K562 (cell line): ENCODE results near the gene GUK1. TPM values are rescaled to one million over a fixed set of nuclear protein-coding genes. Genes with fewer than 3 reads are reported as not detected.

ENCODE experiments used
- E2F6 ChIP-seq, 2 experiments: IDR thresholded peaks; 2 replicates each; pipeline ENCODE4 v1.6.1; 2011; ENCODE audit warnings: borderline replicate concordance in 1 of 2, control low read depth in 1 of 2, low read depth in 1 of 2, low read length in 1 of 2, mild to moderate bottlenecking in 1 of 2, mixed read lengths in 1 of 2, moderate library complexity in 1 of 2; ENCODE audit not compliant: insufficient read depth in 1 of 2, insufficient read length in 1 of 2, poor library complexity in 1 of 2, severe bottlenecking in 1 of 2; ENCODE audit errors: extremely low read depth in 1 of 2
- EP300 ChIP-seq: IDR thresholded peaks from 2 replicates; pipeline ENCODE4 v1.6.1; 2012; ENCODE audit warnings: low read length, improper control_type of control experiment
- GABPA ChIP-seq: fragments of 200-800 bp; sonication (Bioruptor generic); conservative IDR thresholded peaks from 2 replicates; pipeline ENCODE4 v1.6.1; 2016; ENCODE audit warnings: low read depth, missing genetic modification characterization, missing compliant biosample characterization
- KAT8 ChIP-seq: fragments of 450-650 bp; IDR thresholded peaks from 2 replicates; pipeline ENCODE4 v1.6.1; 2016; ENCODE audit warnings: low read depth, mild to moderate bottlenecking
- NR2F6 ChIP-seq: fragments of 450-650 bp; formaldehyde crosslinking; IDR thresholded peaks from 2 replicates; pipeline ENCODE4 v1.4.0; 2020; ENCODE audit warnings: mild to moderate bottlenecking
- PRMT5 ChIP-seq: sonication (generic); formaldehyde crosslinking; IDR thresholded peaks from 2 replicates; pipeline ENCODE4 v1.5.0; 2020; ENCODE audit warnings: missing genetic modification reagents
- SMAD1 ChIP-seq: fragments of 150-350 bp; IDR thresholded peaks from 2 replicates; pipeline ENCODE4 v1.6.1; 2014; ENCODE audit warnings: low read length, low read depth; ENCODE audit not compliant: partially characterized antibody
- SMAD3 ChIP-seq: fragments of 450-650 bp; formaldehyde crosslinking; conservative IDR thresholded peaks from 2 replicates; pipeline ENCODE4 v1.4.0; 2020; ENCODE audit warnings: mild to moderate bottlenecking
- XRCC4 ChIP-seq: IDR thresholded peaks from one replicate; pipeline ENCODE4 v1.6.1; 2011; ENCODE audit not compliant: insufficient read depth, insufficient read length; ENCODE audit errors: extremely low read depth
- ZBTB1 ChIP-seq: sonication (generic); formaldehyde crosslinking; IDR thresholded peaks from 2 replicates; pipeline ENCODE4 v1.8.1; 2023; ENCODE audit warnings: missing genetic modification reagents, low read depth, mild to moderate bottlenecking, borderline replicate concordance
- ZFP30 ChIP-seq: fragments of 250-450 bp; sonication (Bioruptor Pico); IDR thresholded peaks from 2 replicates; pipeline ENCODE4 v1.8.0; 2022; ENCODE audit warnings: moderate library complexity, mild to moderate bottlenecking, inconsistent platforms, borderline replicate concordance
- ZNF277 ChIP-seq: fragments of 250-450 bp; sonication (Bioruptor Pico); IDR thresholded peaks from 2 replicates; pipeline ENCODE4 v1.8.0; 2022; ENCODE audit warnings: inconsistent platforms, mild to moderate bottlenecking, moderate library complexity, borderline replicate concordance
- ZNF354B ChIP-seq: fragments of 250-450 bp; sonication (Bioruptor Pico); IDR thresholded peaks from 2 replicates; pipeline ENCODE4 v1.4.0; 2020
- ZNF639 ChIP-seq, 2 experiments: fragments of 200-800 bp in 1 of 2; sonication (Bioruptor generic) in 1 of 2; sonication (generic) in 1 of 2; formaldehyde crosslinking in 1 of 2; IDR thresholded peaks in 1 of 2; conservative IDR thresholded peaks in 1 of 2; 2 replicates each; pipeline versions ENCODE4 v1.5.0 to v1.6.1; 2016 to 2020; ENCODE audit warnings: missing compliant biosample characterization in 1 of 2, missing genetic modification characterization in 1 of 2, missing genetic modification reagents in 1 of 2
- ZNF77 ChIP-seq: fragments of 250-450 bp; sonication (Bioruptor Pico); IDR thresholded peaks from 2 replicates; pipeline ENCODE4 v1.5.0; 2020
- ZNF830 ChIP-seq: fragments of 250-450 bp; sonication (Bioruptor Pico); IDR thresholded peaks from 2 replicates; pipeline ENCODE4 v1.5.0; 2021; ENCODE audit warnings: mild to moderate bottlenecking
- polyA plus RNA-seq, 8 experiments: library from polyadenylated mRNA; depleted of rRNA in 4 of 8; stranded (reverse) in 5 of 8; unstranded in 3 of 8; fragments of >200 nt; fragmentation: Nextera tagmentation in 2 of 8; fragmentation: Illumina TruSeq in 1 of 8; extraction: Ambion mirVana in 2 of 8; extraction: Trizol in 1 of 8; gene quantifications; 2 replicates each; pipeline versions ENCODE4 v1.2.1 to v1.2.3, GENCODE V29; 2011 to 2014; ENCODE audit warnings: inconsistent platforms in 1 of 8, missing spikeins in 1 of 8
- total RNA-seq, 7 experiments: library from RNA; depleted of rRNA in 6 of 7; stranded (reverse); fragments of >200 nt in 6 of 7; fragmentation: Illumina TruSeq in 2 of 7; extraction: Trizol in 2 of 7; gene quantifications; 2 replicates each; pipeline versions ENCODE4 v1.2.1 to v1.2.3, GENCODE V29; 2011 to 2021; ENCODE audit warnings: low replicate concordance in 1 of 7
- TF ChIP-seq, protein P1 (sequence below), 2 experiments: IDR thresholded peaks; 2 replicates each; pipeline ENCODE4 v1.6.1; 2012; ENCODE audit warnings: improper control_type of control experiment in 2 of 2, low read depth in 2 of 2, low read length in 2 of 2, borderline replicate concordance in 1 of 2
- TF ChIP-seq, protein P2 (sequence below): sonication (generic); formaldehyde crosslinking; IDR thresholded peaks from 2 replicates; pipeline ENCODE4 v1.8.0; 2022; ENCODE audit warnings: mild to moderate bottlenecking, missing genetic modification reagents
- TF ChIP-seq, protein P3 (sequence below): sonication (generic); formaldehyde crosslinking; IDR thresholded peaks from 2 replicates; pipeline ENCODE4 v1.8.1; 2023; ENCODE audit warnings: mild to moderate bottlenecking, missing genetic modification reagents

GUK1 gene
- total and polyA plus RNA-seq, 9 of the 15 experiments (the other 6 are each of a cell fraction or from before 2014, with no cell fraction given), result 7.0 to 331 (median 132) TPM

DNA sequence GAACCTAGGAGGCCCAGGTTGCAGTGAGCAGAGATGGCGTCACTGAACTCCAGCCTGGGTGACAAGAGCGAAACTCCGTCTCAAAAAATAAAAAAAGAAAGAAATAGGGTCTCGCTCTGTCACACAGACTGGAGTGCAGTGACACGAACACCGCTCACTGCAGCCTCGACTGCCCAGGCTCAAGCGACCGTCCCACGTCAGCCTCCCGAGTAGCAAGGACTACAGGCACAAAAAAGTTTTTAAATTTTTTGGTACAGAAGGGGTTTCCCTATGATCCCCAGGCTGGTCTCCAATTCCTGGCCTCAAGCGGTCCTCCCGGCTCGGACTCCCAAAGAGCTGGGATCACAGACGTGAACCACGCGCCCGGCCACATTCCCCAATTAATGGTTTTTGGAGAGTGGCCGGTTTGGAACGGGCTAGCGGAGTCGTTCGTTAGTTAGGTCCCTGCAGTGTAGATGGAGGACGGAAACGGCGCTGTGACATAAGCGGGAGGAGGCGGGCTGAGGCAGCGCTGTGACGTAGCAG, 611 bp upstream of the GUK1 start (continued):
- no peak for TF ChIP-seq PRMT5 (CRISPR knock-in tag)
- TF ChIP-seq ZNF830 (CRISPR knock-in tag), result no peak
- no peak for TF ChIP-seq KAT8
- TF ChIP-seq, protein P1, sequence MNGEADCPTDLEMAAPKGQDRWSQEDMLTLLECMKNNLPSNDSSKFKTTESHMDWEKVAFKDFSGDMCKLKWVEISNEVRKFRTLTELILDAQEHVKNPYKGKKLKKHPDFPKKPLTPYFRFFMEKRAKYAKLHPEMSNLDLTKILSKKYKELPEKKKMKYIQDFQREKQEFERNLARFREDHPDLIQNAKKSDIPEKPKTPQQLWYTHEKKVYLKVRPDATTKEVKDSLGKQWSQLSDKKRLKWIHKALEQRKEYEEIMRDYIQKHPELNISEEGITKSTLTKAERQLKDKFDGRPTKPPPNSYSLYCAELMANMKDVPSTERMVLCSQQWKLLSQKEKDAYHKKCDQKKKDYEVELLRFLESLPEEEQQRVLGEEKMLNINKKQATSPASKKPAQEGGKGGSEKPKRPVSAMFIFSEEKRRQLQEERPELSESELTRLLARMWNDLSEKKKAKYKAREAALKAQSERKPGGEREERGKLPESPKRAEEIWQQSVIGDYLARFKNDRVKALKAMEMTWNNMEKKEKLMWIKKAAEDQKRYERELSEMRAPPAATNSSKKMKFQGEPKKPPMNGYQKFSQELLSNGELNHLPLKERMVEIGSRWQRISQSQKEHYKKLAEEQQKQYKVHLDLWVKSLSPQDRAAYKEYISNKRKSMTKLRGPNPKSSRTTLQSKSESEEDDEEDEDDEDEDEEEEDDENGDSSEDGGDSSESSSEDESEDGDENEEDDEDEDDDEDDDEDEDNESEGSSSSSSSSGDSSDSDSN (IDR thresholded peaks at IDR 0.05; ENCODE audit: borderline replicate concordance in 1 of 2, low read depth in 2 of 2, low read length in 2 of 2), result 0 out of 4 replicates have a peak, but pooled peaks have one; percentile 12 to 20
- TF ChIP-seq, protein P2, sequence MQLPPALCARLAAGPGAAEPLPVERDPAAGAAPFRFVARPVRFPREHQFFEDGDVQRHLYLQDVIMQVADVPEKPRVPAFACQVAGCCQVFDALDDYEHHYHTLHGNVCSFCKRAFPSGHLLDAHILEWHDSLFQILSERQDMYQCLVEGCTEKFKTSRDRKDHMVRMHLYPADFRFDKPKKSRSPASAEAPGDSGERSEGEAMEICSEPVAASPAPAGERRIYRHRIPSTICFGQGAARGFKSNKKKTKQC, result no peak
- TF ChIP-seq ZBTB1 (CRISPR knock-in tag), result no peak
- no peak for TF ChIP-seq ZNF77
- TF ChIP-seq GABPA (tag), result no peak
- TF ChIP-seq ZNF639 (CRISPR knock-in tag; conservative IDR thresholded peaks at IDR 0.05 in 1 of 2, IDR thresholded peaks at IDR 0.05 in 1 of 2), result no peak
- TF ChIP-seq ZNF354B (CRISPR knock-in tag), result 0 out of 2 replicates have a peak, but pooled peaks have one; percentile 38
- TF ChIP-seq, protein P3, sequence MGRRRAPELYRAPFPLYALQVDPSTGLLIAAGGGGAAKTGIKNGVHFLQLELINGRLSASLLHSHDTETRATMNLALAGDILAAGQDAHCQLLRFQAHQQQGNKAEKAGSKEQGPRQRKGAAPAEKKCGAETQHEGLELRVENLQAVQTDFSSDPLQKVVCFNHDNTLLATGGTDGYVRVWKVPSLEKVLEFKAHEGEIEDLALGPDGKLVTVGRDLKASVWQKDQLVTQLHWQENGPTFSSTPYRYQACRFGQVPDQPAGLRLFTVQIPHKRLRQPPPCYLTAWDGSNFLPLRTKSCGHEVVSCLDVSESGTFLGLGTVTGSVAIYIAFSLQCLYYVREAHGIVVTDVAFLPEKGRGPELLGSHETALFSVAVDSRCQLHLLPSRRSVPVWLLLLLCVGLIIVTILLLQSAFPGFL (CRISPR knock-in tag), result no peak
- TF ChIP-seq NR2F6 (CRISPR knock-in tag), result no peak
- TF ChIP-seq E2F6 (IDR thresholded peaks at IDR 0.05; ENCODE audit: borderline replicate concordance in 1 of 2, extremely low read depth in 1 of 2, insufficient read depth in 1 of 2, insufficient read length in 1 of 2, low read depth in 1 of 2, low read length in 1 of 2, poor library complexity in 1 of 2, severe bottlenecking in 1 of 2), result peak in 1 of 2 experiments; percentile 5
- no peak for TF ChIP-seq ZNF277 (CRISPR knock-in tag)
- no peak for TF ChIP-seq SMAD1
- TF ChIP-seq SMAD3, result 0 out of 2 replicates have a peak, but pooled peaks have one; percentile 34
- no peak for TF ChIP-seq ZFP30
- TF ChIP-seq XRCC4, result no peak
- no peak for TF ChIP-seq EP300
